Osteoblast (primary cell): ENCODE results near the gene TM6SF1. TPM values are rescaled to one million over a fixed set of nuclear protein-coding genes. Genes with fewer than 3 reads are reported as not detected.

Source experiments
- DNase-seq: peaks from one replicate; pipeline ENCODE4 v3.0.0; 2011; ENCODE audit warnings: low spot score, mixed read lengths; ENCODE audit not compliant: insufficient read length; ENCODE audit errors: missing footprints
- H2AFZ ChIP-seq: 2 replicates; pipeline ENCODE4 v1.6.0; 2011; ENCODE audit warnings: mild to moderate bottlenecking, low read length
- H3K27ac ChIP-seq: 2 replicates; pipeline ENCODE4 v1.5.1; 2011; ENCODE audit warnings: mild to moderate bottlenecking, low read depth, low read length, moderate library complexity
- H3K27me3 ChIP-seq: 2 replicates; pipeline ENCODE4 v1.6.0; 2012; ENCODE audit warnings: mild to moderate bottlenecking, control low read depth, inconsistent platforms, low read length, moderate library complexity; ENCODE audit not compliant: insufficient read depth
- H3K36me3 ChIP-seq: 2 replicates; pipeline ENCODE4 v1.5.1; 2011; ENCODE audit warnings: mild to moderate bottlenecking, low read length, control low read depth, moderate library complexity; ENCODE audit not compliant: insufficient read depth
- H3K4me1 ChIP-seq: 2 replicates; pipeline ENCODE4 v1.5.1; 2011; ENCODE audit warnings: mild to moderate bottlenecking, low read length, control low read depth, moderate library complexity; ENCODE audit not compliant: insufficient read depth
- H3K4me2 ChIP-seq: 2 replicates; pipeline ENCODE4 v1.6.0; 2011; ENCODE audit warnings: mild to moderate bottlenecking, low read length; ENCODE audit not compliant: insufficient read depth
- H3K4me3 ChIP-seq: fragments of 200-600 bp; sonication (generic); 3 replicates; pipeline ENCODE4 v1.5.1; 2012; ENCODE audit warnings: mild to moderate bottlenecking, low read length, inconsistent platforms; ENCODE audit not compliant: insufficient read depth
- H3K79me2 ChIP-seq: 2 replicates; pipeline ENCODE4 v1.6.0; 2012; ENCODE audit warnings: mild to moderate bottlenecking, low read length, control low read depth, inconsistent platforms; ENCODE audit not compliant: insufficient read depth
- H3K9me3 ChIP-seq: 2 replicates; pipeline ENCODE4 v1.5.1; 2011; ENCODE audit warnings: low read depth, low read length, control low read depth
- H4K20me1 ChIP-seq: 2 replicates; pipeline ENCODE4 v1.6.0; 2012; ENCODE audit warnings: mild to moderate bottlenecking, low read length, control low read depth; ENCODE audit not compliant: insufficient read depth
- total RNA-seq: library from RNA; depleted of rRNA; stranded (reverse); fragments of >200 nt; gene quantifications from 2 replicates; pipeline ENCODE4 v1.2.3, GENCODE V29; 2012
- TF ChIP-seq, protein P1 (sequence below): IDR thresholded peaks from 2 replicates; pipeline ENCODE4 v1.5.1; 2011; ENCODE audit warnings: mild to moderate bottlenecking, low read depth, low read length, moderate library complexity; ENCODE audit errors: extremely low read depth

TM6SF1 gene
- total RNA-seq, 1 donor: 0.36 TPM

GRCh38 chr15:83118291-83118827 lies 10.9 kb downstream of the TM6SF1 start:
- Histone ChIP-seq H3K4me3 (no peak overlapping the region), H3K4me1 (no peaks in the 10 kb centered on the region), H3K27ac (no peak overlapping the region), H2AFZ (no peak overlapping the region), H3K36me3 (no peaks in the 10 kb centered on the region), H3K4me2 (no peak overlapping the region), H4K20me1 (no peaks in the 10 kb centered on the region), H3K27me3 (no peaks in the 10 kb centered on the region), H3K79me2 (no peaks in the 10 kb centered on the region), H3K9me3 (no peaks in the 10 kb centered on the region)
- DNase-seq: peak; percentile 10
- TF ChIP-seq, protein P1, sequence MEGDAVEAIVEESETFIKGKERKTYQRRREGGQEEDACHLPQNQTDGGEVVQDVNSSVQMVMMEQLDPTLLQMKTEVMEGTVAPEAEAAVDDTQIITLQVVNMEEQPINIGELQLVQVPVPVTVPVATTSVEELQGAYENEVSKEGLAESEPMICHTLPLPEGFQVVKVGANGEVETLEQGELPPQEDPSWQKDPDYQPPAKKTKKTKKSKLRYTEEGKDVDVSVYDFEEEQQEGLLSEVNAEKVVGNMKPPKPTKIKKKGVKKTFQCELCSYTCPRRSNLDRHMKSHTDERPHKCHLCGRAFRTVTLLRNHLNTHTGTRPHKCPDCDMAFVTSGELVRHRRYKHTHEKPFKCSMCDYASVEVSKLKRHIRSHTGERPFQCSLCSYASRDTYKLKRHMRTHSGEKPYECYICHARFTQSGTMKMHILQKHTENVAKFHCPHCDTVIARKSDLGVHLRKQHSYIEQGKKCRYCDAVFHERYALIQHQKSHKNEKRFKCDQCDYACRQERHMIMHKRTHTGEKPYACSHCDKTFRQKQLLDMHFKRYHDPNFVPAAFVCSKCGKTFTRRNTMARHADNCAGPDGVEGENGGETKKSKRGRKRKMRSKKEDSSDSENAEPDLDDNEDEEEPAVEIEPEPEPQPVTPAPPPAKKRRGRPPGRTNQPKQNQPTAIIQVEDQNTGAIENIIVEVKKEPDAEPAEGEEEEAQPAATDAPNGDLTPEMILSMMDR: no peak

- H3K4me2 ChIP-seq: no peak overlapping the region
- no peaks in the 10 kb centered on the region for H3K9me3 ChIP-seq
- no peaks in the 10 kb centered on the region for H3K4me1 ChIP-seq
- H3K4me3 ChIP-seq: no peak overlapping the region
- H3K79me2 ChIP-seq: no peaks in the 10 kb centered on the region
- H4K20me1 ChIP-seq: no peaks in the 10 kb centered on the region
- peak; percentile 15 for DNase-seq
- TF ChIP-seq, protein P1: no peak
- no peaks in the 10 kb centered on the region for H3K36me3 ChIP-seq
- H3K27ac ChIP-seq: no peak overlapping the region
- H3K27me3 ChIP-seq: no peaks in the 10 kb centered on the region
- H2AFZ ChIP-seq: no peak overlapping the region
These were observed 11.5 kb downstream of the TM6SF1 start for GRCh38 chr15:83118968-83119367.

DNA sequence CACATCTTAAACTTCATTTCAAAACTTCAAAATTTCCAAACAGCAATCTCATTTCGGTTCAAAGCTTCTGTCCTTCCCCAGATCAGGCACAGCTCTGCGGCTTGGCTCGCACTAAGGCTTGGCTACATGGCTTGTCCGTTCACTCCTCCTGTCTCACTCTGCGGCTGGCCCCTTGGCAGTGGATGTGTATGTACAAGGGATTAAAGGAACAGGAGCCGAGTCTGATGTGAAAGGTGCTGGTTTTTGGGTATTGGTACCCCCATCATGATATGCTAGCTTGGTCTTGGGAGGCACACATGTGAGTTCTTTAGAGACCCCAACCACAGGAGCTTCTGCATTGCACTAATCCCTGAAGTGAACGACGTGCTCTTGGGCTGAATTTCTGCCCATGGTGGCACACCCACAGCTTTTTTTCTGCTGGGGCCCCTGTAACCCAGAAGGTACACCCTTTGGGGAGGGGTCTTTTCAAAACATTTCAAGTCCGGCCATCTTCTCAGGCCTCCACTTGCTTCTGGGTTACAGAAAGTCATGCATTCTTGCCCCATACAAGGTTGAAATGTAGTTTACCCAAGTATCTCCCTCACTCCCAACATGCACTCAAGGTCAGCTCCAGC lies 12.6 kb downstream of the TM6SF1 start:
- TF ChIP-seq, protein P1: no peak
- Histone ChIP-seq H3K4me1 (no peaks in the 10 kb centered on the region), H3K9me3 (no peaks in the 10 kb centered on the region), H3K79me2 (no peaks in the 10 kb centered on the region), H2AFZ (no peak overlapping the region), H3K4me2 (no peak overlapping the region), H4K20me1 (no peaks in the 10 kb centered on the region), H3K27me3 (no peaks in the 10 kb centered on the region), H3K27ac (no peak overlapping the region), H3K36me3 (no peaks in the 10 kb centered on the region), H3K4me3 (no peak overlapping the region)
- peak; percentile 19 for DNase-seq

GRCh38 chr15:83123529-83123928 lies 16.1 kb downstream of the TM6SF1 start:
- no peaks in the 10 kb centered on the region for H3K9me3 ChIP-seq
- no peaks in the 10 kb centered on the region for H3K79me2 ChIP-seq
- no peaks in the 10 kb centered on the region for H3K36me3 ChIP-seq
- no peaks in the 10 kb centered on the region for H3K4me1 ChIP-seq
- H2AFZ ChIP-seq: no peak overlapping the region
- no peak overlapping the region for H3K27ac ChIP-seq
- TF ChIP-seq, protein P1: no peak
- H3K4me2 ChIP-seq: no peak overlapping the region
- H3K27me3 ChIP-seq: no peaks in the 10 kb centered on the region
- no peak overlapping the region for H3K4me3 ChIP-seq
- H4K20me1 ChIP-seq: no peaks in the 10 kb centered on the region
- DNase-seq: peak; percentile 36
